ENCODE data around the gene STAT5B. TPM values are rescaled to one million over a fixed set of nuclear protein-coding genes. Genes with fewer than 3 reads are reported as not detected.
"Not testable (repeated sequence)": the region's sequence is repeated elsewhere in the genome, so short reads cannot be mapped to it uniquely, and the experiment has no call there.

The STAT5B gene
- polyA plus RNA-seq, 2 donors: 14.0 to 14.4 TPM

DNA sequence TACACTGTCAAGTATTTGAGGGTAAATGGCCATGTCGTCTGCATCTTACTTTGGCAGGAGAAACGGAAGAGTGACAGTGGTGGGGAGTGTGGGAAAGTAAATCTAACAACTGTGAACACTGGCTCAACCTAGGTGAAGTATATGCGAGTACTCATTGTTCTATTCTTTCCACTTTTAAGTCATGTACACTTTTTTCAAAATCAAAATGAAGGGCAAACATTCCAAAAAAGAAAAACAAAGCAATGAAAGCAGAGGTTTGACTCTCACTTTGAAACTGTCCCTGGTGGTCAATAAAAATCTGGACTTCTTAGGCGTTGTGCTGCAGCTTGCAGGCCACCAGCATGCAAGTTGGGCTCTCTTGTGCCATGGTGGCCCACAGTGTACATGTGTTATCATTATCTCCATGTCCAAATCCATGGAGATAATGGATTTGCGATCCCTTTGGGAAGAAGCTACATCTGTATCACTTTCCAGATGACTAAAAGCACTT lies 32.7 kb downstream of the STAT5B start:
- Histone ChIP-seq H3K9me3 (ENCODE audit: control insufficient read depth in 2 of 2, insufficient read depth in 1 of 2, low read depth in 1 of 2, low read length in 1 of 2) (no peaks in the 10 kb centered on the region), H3K4me1 (ENCODE audit: control insufficient read depth in 2 of 2, insufficient read depth in 2 of 2, low read length in 1 of 2) (no peaks in the 10 kb centered on the region), H3K27ac (ENCODE audit: low read depth in 2 of 2, low read length in 1 of 2) (no peak overlapping the region), H3K4me3 (ENCODE audit: low read depth in 1 of 2, low read length in 2 of 2) (no peak overlapping the region), H3K27me3 (ENCODE audit: control insufficient read depth in 1 of 2, insufficient read depth in 2 of 2, low read length in 2 of 2) (no peaks in the 10 kb centered on the region), H3K36me3 (ENCODE audit: control insufficient read depth in 2 of 2, insufficient read depth in 2 of 2, low read length in 1 of 2) (no peaks in the 10 kb centered on the region)
- WGBS, 2 donors: 89 to 90% methylated on average over 5 of the region's 5 CpGs

DNA sequence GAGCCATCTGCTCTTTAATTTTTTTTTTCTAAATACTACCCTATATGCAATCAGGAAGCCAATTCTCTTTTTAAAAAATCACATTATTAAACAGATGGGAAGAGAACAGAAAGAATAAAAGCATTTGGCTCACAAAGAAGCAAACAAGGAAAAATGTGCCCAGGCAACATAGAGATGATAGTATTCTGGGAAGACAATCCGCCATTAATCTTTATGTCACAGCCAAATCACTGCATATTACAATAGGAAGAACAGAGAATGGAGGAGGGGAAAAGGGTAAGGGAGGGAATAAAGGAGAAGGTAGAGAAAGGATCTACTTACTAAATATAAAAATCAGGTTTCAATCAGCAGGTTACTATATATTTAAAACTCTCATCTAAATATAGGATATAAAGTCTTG lies 34.3 kb downstream of the STAT5B start:
- Histone ChIP-seq H3K27me3 (ENCODE audit: control insufficient read depth in 1 of 2, insufficient read depth in 2 of 2, low read length in 2 of 2) (no peaks in the 10 kb centered on the region), H3K27ac (ENCODE audit: low read depth in 2 of 2, low read length in 1 of 2) (no peak overlapping the region), H3K4me3 (ENCODE audit: low read depth in 1 of 2, low read length in 2 of 2) (no peak overlapping the region), H3K9me3 (ENCODE audit: control insufficient read depth in 2 of 2, insufficient read depth in 1 of 2, low read depth in 1 of 2, low read length in 1 of 2) (no peaks in the 10 kb centered on the region), H3K4me1 (ENCODE audit: control insufficient read depth in 2 of 2, insufficient read depth in 2 of 2, low read length in 1 of 2) (no peaks in the 10 kb centered on the region), H3K36me3 (ENCODE audit: control insufficient read depth in 2 of 2, insufficient read depth in 2 of 2, low read length in 1 of 2) (no peaks in the 10 kb centered on the region)
- 91 to 95% methylated on average over 1 of the region's 1 CpG for WGBS, 2 donors

DNA sequence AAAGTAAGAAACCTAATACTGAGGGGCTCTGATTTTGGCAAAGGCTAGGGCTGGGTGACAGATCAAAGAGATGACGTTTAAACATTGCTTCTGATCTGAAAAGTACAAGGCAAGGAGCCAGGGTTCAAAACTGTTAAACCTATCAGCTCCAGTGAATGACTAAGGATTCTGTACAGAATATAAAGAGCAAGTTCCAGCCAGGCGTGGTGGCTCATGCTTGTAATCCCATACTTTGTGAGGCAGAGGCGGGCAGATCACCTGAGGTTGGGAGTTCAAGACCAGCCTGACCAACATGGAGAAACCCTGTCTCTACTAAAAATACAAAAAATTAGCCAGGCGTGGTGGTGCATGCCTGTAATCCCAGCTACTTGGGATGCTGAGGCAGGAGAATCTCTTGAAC lies 35.3 kb downstream of the STAT5B start:
- not testable (repeated sequence) for H3K27ac ChIP-seq (ENCODE audit: low read depth in 2 of 2, low read length in 1 of 2); H3K9me3 ChIP-seq (ENCODE audit: control insufficient read depth in 2 of 2, insufficient read depth in 1 of 2, low read depth in 1 of 2, low read length in 1 of 2); H3K4me1 ChIP-seq (ENCODE audit: control insufficient read depth in 2 of 2, insufficient read depth in 2 of 2, low read length in 1 of 2); H3K4me3 ChIP-seq (ENCODE audit: low read depth in 1 of 2, low read length in 2 of 2); H3K27me3 ChIP-seq (ENCODE audit: control insufficient read depth in 1 of 2, insufficient read depth in 2 of 2, low read length in 2 of 2); H3K36me3 ChIP-seq (ENCODE audit: control insufficient read depth in 2 of 2, insufficient read depth in 2 of 2, low read length in 1 of 2)
- WGBS, 2 donors: 68 to 73% methylated on average over 4 of the region's 4 CpGs

DNA sequence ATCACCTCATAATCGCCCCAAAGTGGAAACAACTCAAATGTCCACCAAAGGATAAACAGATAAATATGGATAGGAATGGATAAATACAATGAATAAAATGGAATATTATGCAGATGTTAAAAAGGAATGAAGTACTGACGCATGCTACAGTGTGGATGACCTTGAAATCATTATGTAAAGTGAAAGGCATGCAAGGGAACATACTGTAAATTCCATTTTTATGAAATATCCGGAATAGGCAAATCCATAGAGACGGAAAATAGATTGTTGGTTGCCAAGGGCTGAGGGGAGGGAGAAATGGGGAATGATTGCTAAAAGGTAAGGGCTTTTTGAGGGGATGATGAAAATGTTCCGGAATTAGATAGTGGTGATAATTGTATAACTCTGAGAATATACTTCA lies 36.0 kb downstream of the STAT5B start:
- H3K9me3 ChIP-seq (ENCODE audit: control insufficient read depth in 2 of 2, insufficient read depth in 1 of 2, low read depth in 1 of 2, low read length in 1 of 2): no peaks in the 10 kb centered on the region
- H3K36me3 ChIP-seq (ENCODE audit: control insufficient read depth in 2 of 2, insufficient read depth in 2 of 2, low read length in 1 of 2): no peaks in the 10 kb centered on the region
- H3K4me3 ChIP-seq (ENCODE audit: low read depth in 1 of 2, low read length in 2 of 2): no peak overlapping the region
- no peaks in the 10 kb centered on the region for H3K4me1 ChIP-seq (ENCODE audit: control insufficient read depth in 2 of 2, insufficient read depth in 2 of 2, low read length in 1 of 2)
- 77 to 84% methylated on average over 5 of the region's 5 CpGs for WGBS, 2 donors
- no peaks in the 10 kb centered on the region for H3K27me3 ChIP-seq (ENCODE audit: control insufficient read depth in 1 of 2, insufficient read depth in 2 of 2, low read length in 2 of 2)
- no peak overlapping the region for H3K27ac ChIP-seq (ENCODE audit: low read depth in 2 of 2, low read length in 1 of 2)

DNA sequence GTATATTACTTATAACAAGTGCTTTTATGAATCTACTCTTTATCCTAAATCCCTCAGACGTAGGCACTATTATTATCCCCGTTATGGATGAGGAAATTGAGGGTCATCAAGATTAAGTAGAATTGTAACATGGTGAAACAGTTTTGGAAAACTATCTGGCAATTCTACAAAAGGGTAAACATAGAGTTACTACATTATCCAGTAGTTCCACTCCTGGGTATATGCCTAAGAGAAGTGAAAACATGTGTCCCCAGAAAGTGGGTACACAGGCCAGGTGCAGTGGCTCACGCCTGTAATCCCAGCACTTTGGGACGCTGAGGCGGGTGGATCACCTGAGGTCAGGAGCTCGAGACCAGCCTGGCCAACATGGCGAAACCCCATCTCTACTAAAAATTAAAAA lies 36.6 kb downstream of the STAT5B start:
- H3K27ac ChIP-seq (ENCODE audit: low read depth in 2 of 2, low read length in 1 of 2); H3K4me1 ChIP-seq (ENCODE audit: control insufficient read depth in 2 of 2, insufficient read depth in 2 of 2, low read length in 1 of 2); H3K27me3 ChIP-seq (ENCODE audit: control insufficient read depth in 1 of 2, insufficient read depth in 2 of 2, low read length in 2 of 2); H3K4me3 ChIP-seq (ENCODE audit: low read depth in 1 of 2, low read length in 2 of 2); H3K9me3 ChIP-seq (ENCODE audit: control insufficient read depth in 2 of 2, insufficient read depth in 1 of 2, low read depth in 1 of 2, low read length in 1 of 2); H3K36me3 ChIP-seq (ENCODE audit: control insufficient read depth in 2 of 2, insufficient read depth in 2 of 2, low read length in 1 of 2): not testable (repeated sequence)
- WGBS, 2 donors: 86 to 87% methylated on average over 7 of the region's 7 CpGs

DNA sequence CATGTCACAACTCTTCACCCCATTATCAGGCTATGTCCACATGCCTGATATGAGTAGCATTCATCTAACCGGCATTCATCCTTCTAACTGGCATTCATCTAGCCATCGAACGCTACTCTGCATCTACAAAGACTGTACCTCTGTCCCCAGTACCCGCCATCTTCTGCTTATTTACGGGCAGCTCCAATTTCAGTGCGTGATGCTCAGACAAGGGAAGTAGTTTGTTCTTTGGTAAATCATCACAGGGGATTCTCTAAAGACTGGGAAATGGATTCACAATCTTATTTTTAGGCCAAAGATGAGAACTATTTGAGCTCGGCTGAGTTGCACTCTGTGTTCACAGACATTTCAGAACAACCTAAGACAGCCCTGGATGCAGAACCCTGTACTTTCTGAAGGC lies 39.4 kb downstream of the STAT5B start:
- 92 to 93% methylated on average over 7 of the region's 7 CpGs for WGBS, 2 donors
- no peak overlapping the region for H3K4me3 ChIP-seq (ENCODE audit: low read depth in 1 of 2, low read length in 2 of 2)
- H3K36me3 ChIP-seq (ENCODE audit: control insufficient read depth in 2 of 2, insufficient read depth in 2 of 2, low read length in 1 of 2): no peaks in the 10 kb centered on the region
- no peaks in the 10 kb centered on the region for H3K9me3 ChIP-seq (ENCODE audit: control insufficient read depth in 2 of 2, insufficient read depth in 1 of 2, low read depth in 1 of 2, low read length in 1 of 2)
- H3K27ac ChIP-seq (ENCODE audit: low read depth in 2 of 2, low read length in 1 of 2): no peak overlapping the region
- H3K27me3 ChIP-seq (ENCODE audit: control insufficient read depth in 1 of 2, insufficient read depth in 2 of 2, low read length in 2 of 2): no peaks in the 10 kb centered on the region
- no peaks in the 10 kb centered on the region for H3K4me1 ChIP-seq (ENCODE audit: control insufficient read depth in 2 of 2, insufficient read depth in 2 of 2, low read length in 1 of 2)

DNA sequence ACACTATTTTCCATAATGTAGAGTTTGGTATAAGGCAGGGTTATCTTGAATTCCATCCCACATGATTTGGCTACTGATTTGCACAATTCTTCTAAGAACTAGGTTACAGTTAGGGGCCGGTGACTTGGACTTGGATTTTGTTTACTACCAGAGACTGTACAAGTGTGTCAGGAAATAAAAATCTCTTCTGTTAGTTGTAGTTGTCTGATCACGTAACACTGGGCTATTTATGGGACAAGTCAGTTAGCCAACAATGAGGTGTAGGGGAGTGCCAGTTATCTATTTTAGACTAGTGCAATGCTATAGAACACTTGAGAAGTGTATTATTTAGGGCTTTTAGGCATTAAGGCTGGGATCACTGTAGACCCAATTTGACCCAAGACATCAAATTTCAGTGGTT lies 42.2 kb downstream of the STAT5B start:
- Histone ChIP-seq H3K27me3 (ENCODE audit: control insufficient read depth in 1 of 2, insufficient read depth in 2 of 2, low read length in 2 of 2) (no peaks in the 10 kb centered on the region), H3K4me1 (ENCODE audit: control insufficient read depth in 2 of 2, insufficient read depth in 2 of 2, low read length in 1 of 2) (no peaks in the 10 kb centered on the region), H3K9me3 (ENCODE audit: control insufficient read depth in 2 of 2, insufficient read depth in 1 of 2, low read depth in 1 of 2, low read length in 1 of 2) (no peaks in the 10 kb centered on the region), H3K4me3 (ENCODE audit: low read depth in 1 of 2, low read length in 2 of 2) (no peak overlapping the region), H3K27ac (ENCODE audit: low read depth in 2 of 2, low read length in 1 of 2) (no peak overlapping the region), H3K36me3 (ENCODE audit: control insufficient read depth in 2 of 2, insufficient read depth in 2 of 2, low read length in 1 of 2) (no peaks in the 10 kb centered on the region)
- WGBS, 2 donors: 75 to 76% methylated on average over 2 of the region's 2 CpGs

DNA sequence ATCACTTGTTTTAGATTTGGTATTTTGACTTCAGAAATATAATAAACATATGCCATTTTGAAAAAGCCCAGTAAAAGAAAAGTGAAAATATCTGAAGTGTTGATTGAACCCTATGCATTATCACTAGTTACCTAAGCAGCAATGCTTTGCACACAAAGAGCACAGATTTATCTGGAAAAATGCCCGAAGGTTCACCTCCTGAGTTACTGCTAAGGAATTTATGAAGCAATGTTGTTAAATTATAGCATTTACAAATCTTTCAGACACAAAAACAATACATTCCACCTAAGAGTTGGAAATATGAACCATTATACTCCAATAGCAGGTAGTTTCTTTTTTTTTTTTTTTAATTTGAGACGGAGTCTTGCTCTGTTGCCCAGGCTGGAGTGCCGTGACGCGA lies 43.0 kb downstream of the STAT5B start:
- H3K4me1 ChIP-seq (ENCODE audit: control insufficient read depth in 2 of 2, insufficient read depth in 2 of 2, low read length in 1 of 2): peaks cover 0 to 2% of the 10 kb centered on the region in 2 donors
- H3K36me3 ChIP-seq (ENCODE audit: control insufficient read depth in 2 of 2, insufficient read depth in 2 of 2, low read length in 1 of 2): no peaks in the 10 kb centered on the region
- 91 to 94% methylated on average over 5 of the region's 5 CpGs for WGBS, 2 donors
- no peak overlapping the region for H3K4me3 ChIP-seq (ENCODE audit: low read depth in 1 of 2, low read length in 2 of 2)
- no peaks in the 10 kb centered on the region for H3K27me3 ChIP-seq (ENCODE audit: control insufficient read depth in 1 of 2, insufficient read depth in 2 of 2, low read length in 2 of 2)
- H3K9me3 ChIP-seq (ENCODE audit: control insufficient read depth in 2 of 2, insufficient read depth in 1 of 2, low read depth in 1 of 2, low read length in 1 of 2): no peaks in the 10 kb centered on the region
- H3K27ac ChIP-seq (ENCODE audit: low read depth in 2 of 2, low read length in 1 of 2): no peak overlapping the region

DNA sequence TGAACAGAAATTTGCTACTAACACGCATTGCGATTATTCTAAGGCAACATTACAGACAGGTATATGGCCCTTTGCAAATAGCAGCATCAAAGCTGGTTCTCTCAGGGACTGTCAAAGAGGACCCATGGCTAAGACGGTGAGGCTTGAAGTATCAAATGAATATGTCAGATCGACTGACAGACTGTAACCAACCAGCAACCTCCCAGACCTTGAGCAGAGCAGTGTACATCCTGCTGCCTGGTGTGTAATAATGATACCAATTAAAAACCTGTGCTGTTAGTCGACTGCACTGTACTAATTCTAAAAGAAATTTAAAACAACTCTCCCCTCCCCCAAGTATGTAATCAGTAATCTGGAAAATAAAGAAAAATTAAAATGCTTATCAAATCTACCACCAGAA lies 46.0 kb downstream of the STAT5B start:
- Histone ChIP-seq H3K9me3 (ENCODE audit: control insufficient read depth in 2 of 2, insufficient read depth in 1 of 2, low read depth in 1 of 2, low read length in 1 of 2) (no peaks in the 10 kb centered on the region), H3K4me1 (ENCODE audit: control insufficient read depth in 2 of 2, insufficient read depth in 2 of 2, low read length in 1 of 2) (peaks cover 0 to 2% of the 10 kb centered on the region in 2 donors), H3K27ac (ENCODE audit: low read depth in 2 of 2, low read length in 1 of 2) (no peak overlapping the region), H3K36me3 (ENCODE audit: control insufficient read depth in 2 of 2, insufficient read depth in 2 of 2, low read length in 1 of 2) (no peaks in the 10 kb centered on the region), H3K4me3 (ENCODE audit: low read depth in 1 of 2, low read length in 2 of 2) (no peak overlapping the region), H3K27me3 (ENCODE audit: control insufficient read depth in 1 of 2, insufficient read depth in 2 of 2, low read length in 2 of 2) (no peaks in the 10 kb centered on the region)
- WGBS, 2 donors: 84% methylated on average over 5 of the region's 5 CpGs

DNA sequence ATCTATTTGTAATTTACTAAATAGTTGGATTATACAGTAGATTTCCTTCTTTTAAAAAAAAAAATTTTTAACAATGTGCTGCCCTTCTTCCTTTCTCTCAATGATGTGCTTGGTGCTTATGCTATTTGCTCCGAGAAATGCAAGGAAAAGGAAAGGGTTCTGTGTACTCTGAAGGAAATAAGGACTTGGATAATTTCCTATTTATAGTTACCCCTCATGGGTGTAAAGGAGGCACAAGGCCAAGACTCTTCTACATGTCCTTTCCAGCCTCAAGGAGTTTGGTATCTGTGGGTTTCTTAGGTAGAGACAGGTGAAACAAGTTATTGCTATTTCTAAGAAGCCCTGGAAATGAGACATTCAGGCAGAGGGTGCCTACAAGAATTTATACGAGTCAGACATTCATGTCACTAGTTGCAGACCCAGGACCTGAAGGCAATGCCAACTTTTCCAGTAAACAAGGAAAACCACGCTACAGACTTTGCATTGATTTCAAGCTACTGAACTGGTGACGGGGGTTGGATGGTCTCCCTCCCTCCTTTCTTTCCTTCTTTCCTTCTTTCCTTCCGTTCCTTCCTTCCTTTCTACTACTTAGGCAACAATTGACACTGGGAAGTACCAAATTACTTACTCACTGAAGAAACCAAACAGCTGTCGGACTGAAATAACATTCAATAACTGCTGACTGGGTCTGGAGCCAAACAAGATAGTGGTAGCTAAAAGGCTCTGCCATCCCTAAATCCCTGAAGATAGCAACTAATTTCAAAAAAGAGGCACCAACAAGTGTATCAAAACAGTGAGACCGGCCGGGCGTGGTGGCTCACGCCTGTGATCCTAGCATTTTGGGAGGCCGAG lies 48.1 kb downstream of the STAT5B start:
- Histone ChIP-seq H3K9me3 (ENCODE audit: control insufficient read depth in 2 of 2, insufficient read depth in 1 of 2, low read depth in 1 of 2, low read length in 1 of 2) (no peaks in the 10 kb centered on the region), H3K36me3 (ENCODE audit: control insufficient read depth in 2 of 2, insufficient read depth in 2 of 2, low read length in 1 of 2) (peaks cover 0 to 15% of the 10 kb centered on the region in 2 donors), H3K27me3 (ENCODE audit: control insufficient read depth in 1 of 2, insufficient read depth in 2 of 2, low read length in 2 of 2) (no peaks in the 10 kb centered on the region), H3K4me1 (ENCODE audit: control insufficient read depth in 2 of 2, insufficient read depth in 2 of 2, low read length in 1 of 2) (peaks cover 0 to 2% of the 10 kb centered on the region in 2 donors), H3K4me3 (ENCODE audit: low read depth in 1 of 2, low read length in 2 of 2) (no peak overlapping the region), H3K27ac (ENCODE audit: low read depth in 2 of 2, low read length in 1 of 2) (no peak overlapping the region)
- 68 to 73% methylated on average over 11 of the region's 11 CpGs for WGBS, 2 donors

Measured in esophagus (tissue), 2 donors.